ENCODE measurements around the gene PHYHD1.

DNA sequence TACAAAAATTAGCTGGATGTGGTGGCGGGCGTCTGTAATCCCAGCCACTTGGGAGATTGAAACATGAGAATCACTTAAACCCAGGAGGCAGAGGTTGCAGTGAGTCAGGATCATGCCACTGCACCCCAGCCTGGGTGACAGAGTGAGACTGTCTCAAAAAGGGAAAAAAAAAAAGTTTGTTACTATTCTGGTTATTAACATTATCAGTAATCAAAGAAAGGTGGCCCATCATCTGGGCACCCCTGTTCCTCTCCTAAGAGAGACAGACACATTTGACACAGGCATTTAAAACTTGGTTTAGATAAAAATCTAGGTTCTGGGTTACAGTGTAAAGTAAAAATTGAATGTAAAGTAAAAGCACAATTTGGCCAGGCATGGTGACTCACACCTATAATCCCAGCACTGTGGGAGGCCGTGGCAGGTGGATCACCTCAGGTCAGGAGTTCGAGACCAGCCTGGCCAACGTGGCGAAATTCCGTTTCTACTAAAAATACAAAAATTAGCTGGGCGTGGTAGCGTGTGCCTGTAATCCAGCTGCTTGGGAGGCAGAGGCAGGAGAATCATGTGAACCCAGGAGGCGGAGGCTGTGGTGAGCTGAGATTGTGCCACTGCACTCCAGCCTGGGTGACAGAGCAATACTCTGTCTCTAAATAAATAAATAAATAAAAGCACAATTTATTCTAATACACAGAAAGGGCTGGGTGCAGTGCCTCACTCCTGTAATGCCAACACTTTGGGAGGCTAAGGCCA lies 16.7 kb upstream of the PHYHD1 start:
- TF ChIP-seq, protein P1, sequence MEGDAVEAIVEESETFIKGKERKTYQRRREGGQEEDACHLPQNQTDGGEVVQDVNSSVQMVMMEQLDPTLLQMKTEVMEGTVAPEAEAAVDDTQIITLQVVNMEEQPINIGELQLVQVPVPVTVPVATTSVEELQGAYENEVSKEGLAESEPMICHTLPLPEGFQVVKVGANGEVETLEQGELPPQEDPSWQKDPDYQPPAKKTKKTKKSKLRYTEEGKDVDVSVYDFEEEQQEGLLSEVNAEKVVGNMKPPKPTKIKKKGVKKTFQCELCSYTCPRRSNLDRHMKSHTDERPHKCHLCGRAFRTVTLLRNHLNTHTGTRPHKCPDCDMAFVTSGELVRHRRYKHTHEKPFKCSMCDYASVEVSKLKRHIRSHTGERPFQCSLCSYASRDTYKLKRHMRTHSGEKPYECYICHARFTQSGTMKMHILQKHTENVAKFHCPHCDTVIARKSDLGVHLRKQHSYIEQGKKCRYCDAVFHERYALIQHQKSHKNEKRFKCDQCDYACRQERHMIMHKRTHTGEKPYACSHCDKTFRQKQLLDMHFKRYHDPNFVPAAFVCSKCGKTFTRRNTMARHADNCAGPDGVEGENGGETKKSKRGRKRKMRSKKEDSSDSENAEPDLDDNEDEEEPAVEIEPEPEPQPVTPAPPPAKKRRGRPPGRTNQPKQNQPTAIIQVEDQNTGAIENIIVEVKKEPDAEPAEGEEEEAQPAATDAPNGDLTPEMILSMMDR (IDR thresholded peaks at IDR 0.05; ENCODE audit: low read depth, low read length, poor library complexity, severe bottlenecking), result no peak
- TF ChIP-seq EZH2phosphoT487 (IDR thresholded peaks at IDR 0.05; ENCODE audit: borderline replicate concordance, low read length), result no peak

All from DOHH2 (cell line).